GM21526 (cell line): ENCODE measurements around the gene CYB5RL.
"Not testable (repeated sequence)": the region's sequence is repeated elsewhere in the genome, so short reads cannot be mapped to it uniquely, and the experiment has no call there.

Experiments used
- ATAC-seq: cut with Tn5 transposase; IDR thresholded peaks from one replicate; pipeline ENCODE4 v1.9.1; 2021; ENCODE audit warnings: moderate library complexity; ENCODE audit not compliant: unreplicated experiment, low FRiP score

The CYB5RL gene

GRCh38 chr1:54227091-54227602 is 27.3 kb upstream of the CYB5RL start:
- no peak for ATAC-seq

GRCh38 chr1:54225986-54226559 is 26.2 kb upstream of the CYB5RL start:
- no peak for ATAC-seq

GRCh38 chr1:54225378-54225777 is 25.5 kb upstream of the CYB5RL start:
- ATAC-seq = no peak

GRCh38 chr1:54224233-54224632 is 24.4 kb upstream of the CYB5RL start:
- no peak for ATAC-seq

GRCh38 chr1:54223441-54224202 is 23.8 kb upstream of the CYB5RL start:
- no peak for ATAC-seq

- no peak for ATAC-seq
Measured at GRCh38 chr1:54222711-54223110, 22.9 kb upstream of the CYB5RL start.

GRCh38 chr1:54221867-54222484 is 22.1 kb upstream of the CYB5RL start:
- no peak for ATAC-seq

GRCh38 chr1:54221113-54221834 is 21.4 kb upstream of the CYB5RL start:
- no peak for ATAC-seq

- no peak for ATAC-seq
Measured at GRCh38 chr1:54220004-54220811, 20.4 kb upstream of the CYB5RL start.

GRCh38 chr1:54219688-54220003 is 19.8 kb upstream of the CYB5RL start:
- ATAC-seq = no peak

- no peak for ATAC-seq
Measured at GRCh38 chr1:54218883-54219687, 19.3 kb upstream of the CYB5RL start.

- no peak for ATAC-seq
Measured at GRCh38 chr1:54215523-54215922, 15.7 kb upstream of the CYB5RL start.

- ATAC-seq = no peak
Measured at GRCh38 chr1:54212872-54213271, 13.0 kb upstream of the CYB5RL start.

- not testable (repeated sequence) for ATAC-seq
Measured at GRCh38 chr1:54207896-54208295, 8.1 kb upstream of the CYB5RL start.

GRCh38 chr1:54207287-54207686 is 7.5 kb upstream of the CYB5RL start:
- ATAC-seq = no peak

GRCh38 chr1:54204199-54204598 is 4.4 kb upstream of the CYB5RL start:
- no peak for ATAC-seq

- ATAC-seq = peak; percentile 13
Measured at GRCh38 chr1:54200519-54200997, 728 bp upstream of the CYB5RL start.

- ATAC-seq = peak; percentile 6
Measured at GRCh38 chr1:54199151-54199764, 572 bp downstream of the CYB5RL start.

- no peak for ATAC-seq
Measured at GRCh38 chr1:54193453-54193852, 6.4 kb downstream of the CYB5RL start.
